Right atrium auricular region (tissue), 2 donors: ENCODE measurements around the gene PRKX. TPM values are rescaled to one million over a fixed set of nuclear protein-coding genes. Genes with fewer than 3 reads are reported as not detected.
"Not testable (repeated sequence)": the region's sequence is repeated elsewhere in the genome, so short reads cannot be mapped to it uniquely, and the experiment has no call there.

Experiments
- DNase-seq: peaks from one replicate; pipeline ENCODE4 v3.0.0-alpha.2; 2019; ENCODE audit warnings: low spot score
- H3K27ac ChIP-seq, 2 donors: fragments of 200-600 bp; sonication (generic); 1 replicate in 1 of 2; 2 replicates in 1 of 2; pipeline ENCODE4 v1.5.1; 2016 to 2019
- H3K27me3 ChIP-seq, 2 donors: fragments of 200-600 bp; sonication (generic); one replicate each; pipeline versions ENCODE4 v1.5.1 to v1.6.0; 2017 to 2019
- H3K36me3 ChIP-seq: fragments of 200-600 bp; sonication (generic); one replicate; pipeline ENCODE4 v1.5.1; 2016
- H3K4me1 ChIP-seq, 2 donors: fragments of 200-600 bp; sonication (generic); one replicate each; pipeline versions ENCODE4 v1.5.1 to v1.6.0; 2017 to 2019
- H3K4me3 ChIP-seq, 2 donors: fragments of 200-600 bp; sonication (generic); 1 replicate in 1 of 2; 2 replicates in 1 of 2; pipeline ENCODE4 v1.5.1; 2017 to 2019; ENCODE audit warnings: mild to moderate bottlenecking in 1 of 2, moderate library complexity in 1 of 2
- H3K9me3 ChIP-seq, 2 donors: fragments of 200-600 bp; sonication (generic); one replicate each; pipeline ENCODE4 v1.5.1; 2019
- total RNA-seq, 2 donors: library from RNA; depleted of rRNA; stranded (reverse); fragments of >200 nt; gene quantifications; one replicate each; pipeline ENCODE4 v1.1.0, GENCODE V29; 2016
- TF ChIP-seq, protein P1 (sequence below), 2 donors: fragments of 200-600 bp; sonication (generic); IDR thresholded peaks; one replicate each; pipeline ENCODE4 v1.5.1; 2019; ENCODE audit warnings: antibody characterized with exemption in 2 of 2

The PRKX gene
- total RNA-seq, 2 donors from 2014 or later = 2.6 to 7.4 TPM

GRCh38 chrX:3577551-3577950, 135.9 kb downstream of the PRKX start:
- no peaks in the 10 kb centered on the region for H3K4me1 ChIP-seq
- H3K27ac ChIP-seq = no peak overlapping the region
- H3K36me3 ChIP-seq = no peaks in the 10 kb centered on the region
- no peaks in the 10 kb centered on the region for H3K9me3 ChIP-seq
- TF ChIP-seq, protein P1, sequence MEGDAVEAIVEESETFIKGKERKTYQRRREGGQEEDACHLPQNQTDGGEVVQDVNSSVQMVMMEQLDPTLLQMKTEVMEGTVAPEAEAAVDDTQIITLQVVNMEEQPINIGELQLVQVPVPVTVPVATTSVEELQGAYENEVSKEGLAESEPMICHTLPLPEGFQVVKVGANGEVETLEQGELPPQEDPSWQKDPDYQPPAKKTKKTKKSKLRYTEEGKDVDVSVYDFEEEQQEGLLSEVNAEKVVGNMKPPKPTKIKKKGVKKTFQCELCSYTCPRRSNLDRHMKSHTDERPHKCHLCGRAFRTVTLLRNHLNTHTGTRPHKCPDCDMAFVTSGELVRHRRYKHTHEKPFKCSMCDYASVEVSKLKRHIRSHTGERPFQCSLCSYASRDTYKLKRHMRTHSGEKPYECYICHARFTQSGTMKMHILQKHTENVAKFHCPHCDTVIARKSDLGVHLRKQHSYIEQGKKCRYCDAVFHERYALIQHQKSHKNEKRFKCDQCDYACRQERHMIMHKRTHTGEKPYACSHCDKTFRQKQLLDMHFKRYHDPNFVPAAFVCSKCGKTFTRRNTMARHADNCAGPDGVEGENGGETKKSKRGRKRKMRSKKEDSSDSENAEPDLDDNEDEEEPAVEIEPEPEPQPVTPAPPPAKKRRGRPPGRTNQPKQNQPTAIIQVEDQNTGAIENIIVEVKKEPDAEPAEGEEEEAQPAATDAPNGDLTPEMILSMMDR (IDR thresholded peaks at IDR 0.05) = no peak
- H3K27me3 ChIP-seq = no peaks in the 10 kb centered on the region
- no peak for DNase-seq
- no peak overlapping the region for H3K4me3 ChIP-seq

- H3K27ac ChIP-seq = no peak overlapping the region
- no peaks in the 10 kb centered on the region for H3K4me1 ChIP-seq
- H3K4me3 ChIP-seq = no peak overlapping the region
- TF ChIP-seq, protein P1 (IDR thresholded peaks at IDR 0.05) = no peak
- no peaks in the 10 kb centered on the region for H3K36me3 ChIP-seq
- no peaks in the 10 kb centered on the region for H3K27me3 ChIP-seq
- H3K9me3 ChIP-seq = no peaks in the 10 kb centered on the region
- no peak for DNase-seq
Observed at GRCh38 chrX:3576886-3577501, 136.5 kb downstream of the PRKX start.

DNA sequence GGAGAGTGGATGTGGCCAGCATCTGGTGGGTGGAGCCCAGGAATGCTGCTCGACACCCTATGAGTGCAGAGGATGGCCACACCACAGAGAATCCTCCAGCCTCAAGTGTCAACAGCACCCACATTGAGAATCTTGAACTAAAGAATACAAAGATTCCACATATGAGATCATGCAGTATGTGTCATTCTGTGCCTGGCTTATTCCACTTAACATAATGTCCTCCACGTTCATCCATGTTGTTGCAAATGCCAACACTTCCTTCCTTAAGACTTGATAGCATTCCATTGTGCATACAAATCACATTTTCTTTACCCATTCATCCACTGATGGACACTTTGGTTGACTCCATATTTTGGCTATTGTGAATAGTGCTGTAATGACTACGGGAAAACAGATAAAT, 145.8 kb downstream of the PRKX start:
- Histone ChIP-seq H3K27me3 (no peaks in the 10 kb centered on the region), H3K27ac (no peak overlapping the region), H3K36me3 (no peaks in the 10 kb centered on the region), H3K9me3 (no peaks in the 10 kb centered on the region), H3K4me3 (no peak overlapping the region), H3K4me1 (no peaks in the 10 kb centered on the region)
- no peak for DNase-seq
- TF ChIP-seq, protein P1 (IDR thresholded peaks at IDR 0.05) = no peak

GRCh38 chrX:3563451-3563850, 150.0 kb downstream of the PRKX start:
- no peak for DNase-seq
- Histone ChIP-seq H3K27ac (no peak overlapping the region), H3K9me3 (no peaks in the 10 kb centered on the region), H3K27me3 (no peaks in the 10 kb centered on the region), H3K4me3 (no peak overlapping the region), H3K36me3 (no peaks in the 10 kb centered on the region), H3K4me1 (no peaks in the 10 kb centered on the region)
- TF ChIP-seq, protein P1 (IDR thresholded peaks at IDR 0.05) = no peak

- H3K9me3 ChIP-seq, H3K4me1 ChIP-seq, DNase-seq: not testable (repeated sequence)
Observed at GRCh38 chrX:3560010-3560409, 153.4 kb downstream of the PRKX start.

More at GRCh38 chrX:3560010-3560409, 153.4 kb downstream of the PRKX start:
- H3K4me3 ChIP-seq, H3K27ac ChIP-seq, H3K36me3 ChIP-seq, H3K27me3 ChIP-seq: not testable (repeated sequence)
